B cell (primary cell): ENCODE measurements around the gene DAAM2. TPM values are rescaled to one million over a fixed set of nuclear protein-coding genes. Genes with fewer than 3 reads are reported as not detected.

ENCODE experiments used
- ATAC-seq: fragments of 200-7000 bp; cut with Tn5 transposase; one replicate; pipeline ENCODE4 v1.10.0; 2021; ENCODE audit warnings: low read depth, mild to moderate bottlenecking, moderate number of reproducible peaks, moderate library complexity
- CTCF ChIA-PET: fragments of 350-600 bp; sonication (Branson Sonifier 250); formaldehyde crosslinking; loops from one replicate; lab custom pipeline; 2021; ENCODE audit warnings: antibody characterized with exemption, inconsistent platforms; lab: Charles Lee
- POLR2A ChIA-PET: fragments of 350-600 bp; sonication (Branson Sonifier 250); formaldehyde crosslinking; loops from one replicate; lab custom pipeline; 2021; ENCODE audit warnings: antibody characterized with exemption; lab: Charles Lee
- DNase-seq: peaks from one replicate; pipeline ENCODE4 v3.0.0; 2013
- H2AFZ ChIP-seq: 2 replicates; pipeline ENCODE4 v1.6.1; 2012; ENCODE audit warnings: mild to moderate bottlenecking, low read depth, low read length; ENCODE audit not compliant: insufficient read depth, poor library complexity, severe bottlenecking
- H3K27ac ChIP-seq, 2 donors: 1 replicate in 1 of 2; 2 replicates in 1 of 2; pipeline ENCODE4 v1.5.1; 2012 to 2013; ENCODE audit warnings: low read length in 2 of 2, mild to moderate bottlenecking in 2 of 2, moderate library complexity in 1 of 2
- H3K27me3 ChIP-seq, 4 experiments: fragments of 200-600 bp in 1 of 4; sonication (generic) in 1 of 4; replicated peaks in 1 of 4; 1 replicate in 2 of 4; 2 replicates in 2 of 4; pipeline versions ENCODE4 v1.6.1 to v1.7.0; 2013 to 2016; ENCODE audit warnings: low read length in 3 of 4, mild to moderate bottlenecking in 2 of 4, mixed read lengths in 1 of 4, moderate library complexity in 1 of 4; ENCODE audit not compliant: insufficient read depth in 4 of 4, control insufficient read depth in 3 of 4; ENCODE audit errors: control extremely low read depth in 1 of 4
- H3K36me3 ChIP-seq, 2 experiments: replicated peaks in 1 of 2; 1 replicate in 1 of 2; 2 replicates in 1 of 2; pipeline versions ENCODE4 v1.6.1 to v1.7.1; 2013; ENCODE audit warnings: low read length in 1 of 2; ENCODE audit not compliant: insufficient read depth in 2 of 2, control insufficient read depth in 1 of 2; ENCODE audit errors: control extremely low read depth in 1 of 2, extremely low read depth in 1 of 2
- H3K4me1 ChIP-seq, 2 donors: fragments of 200-600 bp in 1 of 2; sonication (generic) in 1 of 2; 1 replicate in 1 of 2; 2 replicates in 1 of 2; pipeline versions ENCODE4 v1.5.1 to v1.6.1; 2013 to 2017; ENCODE audit warnings: low read length in 2 of 2; ENCODE audit not compliant: control insufficient read depth in 2 of 2, insufficient read depth in 2 of 2
- H3K4me2 ChIP-seq: replicated peaks from 2 replicates; pipeline ENCODE3; 2012; ENCODE audit warnings: mild to moderate bottlenecking, low read depth, low read length; ENCODE audit not compliant: poor library complexity, severe bottlenecking
- H3K4me3 ChIP-seq, 5 experiments: fragments of 200-600 bp in 1 of 5; sonication (generic) in 1 of 5; 1 replicate in 3 of 5; 2 replicates in 2 of 5; pipeline versions ENCODE4 v1.5.1 to v1.7.0; 2011 to 2016; ENCODE audit warnings: low read length in 4 of 5, mild to moderate bottlenecking in 4 of 5, low read depth in 2 of 5, control low read depth in 1 of 5, moderate library complexity in 1 of 5; ENCODE audit not compliant: insufficient read depth in 1 of 5; ENCODE audit errors: control extremely low read depth in 1 of 5, extremely low read depth in 1 of 5
- H3K79me2 ChIP-seq: fragments of 200-600 bp; sonication (generic); one replicate; pipeline ENCODE4 v1.6.0; 2016; ENCODE audit warnings: low read length; ENCODE audit not compliant: control insufficient read depth, insufficient read depth
- H3K9ac ChIP-seq: fragments of 200-600 bp; sonication (generic); 2 replicates; pipeline ENCODE4 v1.6.1; 2017; ENCODE audit warnings: mild to moderate bottlenecking, low read length, moderate library complexity
- H3K9me3 ChIP-seq, 3 donors: one replicate each; pipeline versions ENCODE4 v1.6.1 to v1.7.1; 2013; ENCODE audit warnings: low read length in 2 of 3; ENCODE audit not compliant: control insufficient read depth in 2 of 3, insufficient read depth in 1 of 3; ENCODE audit errors: control extremely low read depth in 1 of 3
- H4K20me1 ChIP-seq: 2 replicates; pipeline ENCODE4 v1.6.0; 2012; ENCODE audit warnings: mild to moderate bottlenecking, low read length; ENCODE audit not compliant: insufficient read depth, control insufficient read depth, poor library complexity, severe bottlenecking
- H3K27ac Mint-ChIP-seq: one replicate; pipeline ENCODE4 v1.8.0; 2021; ENCODE audit warnings: mixed read lengths
- H3K27me3 Mint-ChIP-seq: one replicate; pipeline ENCODE4 v1.8.0; 2021; ENCODE audit warnings: mixed read lengths
- H3K4me1 Mint-ChIP-seq: one replicate; pipeline ENCODE4 v1.8.0; 2021; ENCODE audit warnings: mixed read lengths
- H3K4me3 Mint-ChIP-seq: one replicate; pipeline ENCODE4 v1.8.0; 2021; ENCODE audit warnings: mixed read lengths
- H3K9me3 Mint-ChIP-seq: one replicate; pipeline ENCODE4 v1.8.0; 2022; ENCODE audit warnings: mixed read lengths; ENCODE audit not compliant: insufficient read depth
- EZH2 ChIP-seq: IDR thresholded peaks from 2 replicates; pipeline ENCODE4 v1.6.1; 2012; ENCODE audit warnings: borderline replicate concordance, low read depth, mild to moderate bottlenecking, moderate library complexity, low read length; ENCODE audit not compliant: insufficient read depth, poor library complexity, severe bottlenecking
- whole genome bisulfite sequencing: methylation state at CpG from one replicate; pipeline ENCODE4 v1.1.5; 2013; ENCODE audit warnings: missing lambda C conversion rate; ENCODE audit not compliant: insufficient coverage; 5-methylcytosine and 5-hydroxymethylcytosine counted together
- intact Hi-C: fragments of 100-400 bp; cut with micrococcal nuclease; formaldehyde crosslinking; loops from one replicate; pipeline ENCODE4 v1.10.0; 2022
- polyA plus RNA-seq: library from polyadenylated mRNA; depleted of rRNA; stranded (reverse); fragments of >200 nt; gene quantifications from 2 replicates; pipeline ENCODE4 v1.2.3, GENCODE V29; 2012
- total RNA-seq, 2 donors: library from RNA; stranded (reverse); fragments of 120-200 nt in 1 of 2; gene quantifications; 1 replicate in 1 of 2; 2 replicates in 1 of 2; pipeline versions ENCODE4 v1.2.3 to v1.2.4, GENCODE V29; 2013 to 2022
- TF ChIP-seq, protein P1 (sequence below): fragments of 200-600 bp; IDR thresholded peaks from one replicate; pipeline ENCODE4 v1.8.0; 2022; ENCODE audit warnings: antibody characterized with exemption, mild to moderate bottlenecking

The DAAM2 gene
- total and polyA plus RNA-seq, 2 donors (not counting 1 experiment from before 2014, with no cell fraction given), result not detected

DNA sequence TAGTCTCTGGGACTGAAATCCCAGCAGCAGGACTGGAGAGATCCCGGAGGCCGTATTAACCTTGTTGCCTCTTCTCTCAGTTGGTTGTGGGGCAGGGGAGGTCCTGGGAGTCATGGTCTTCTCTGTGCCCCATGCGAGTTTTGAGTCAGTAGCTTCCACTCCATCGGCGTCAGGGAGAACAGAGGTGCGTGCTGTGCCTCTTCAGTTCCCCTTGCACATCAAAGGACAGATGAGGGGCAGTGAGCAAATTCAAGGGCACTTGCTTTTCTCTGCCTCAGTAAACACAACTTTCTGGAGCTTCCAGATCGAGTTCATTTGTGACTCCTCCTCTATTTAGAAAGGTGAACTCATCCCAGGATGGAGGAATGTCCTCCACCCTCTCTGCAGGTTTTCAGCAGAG, 93.5 kb downstream of the DAAM2 start:
- Mint-ChIP-seq H3K27ac (no peak overlapping the region), H3K4me1 (no peaks in the 10 kb centered on the region), H3K27me3 (peaks cover 18% of the 10 kb centered on the region), H3K9me3 (no peaks in the 10 kb centered on the region), H3K4me3 (no peak overlapping the region)
- no peaks in the 10 kb centered on the region for H4K20me1 ChIP-seq
- H2AFZ ChIP-seq, result no peak overlapping the region
- no peak for TF ChIP-seq EZH2
- TF ChIP-seq, protein P1, sequence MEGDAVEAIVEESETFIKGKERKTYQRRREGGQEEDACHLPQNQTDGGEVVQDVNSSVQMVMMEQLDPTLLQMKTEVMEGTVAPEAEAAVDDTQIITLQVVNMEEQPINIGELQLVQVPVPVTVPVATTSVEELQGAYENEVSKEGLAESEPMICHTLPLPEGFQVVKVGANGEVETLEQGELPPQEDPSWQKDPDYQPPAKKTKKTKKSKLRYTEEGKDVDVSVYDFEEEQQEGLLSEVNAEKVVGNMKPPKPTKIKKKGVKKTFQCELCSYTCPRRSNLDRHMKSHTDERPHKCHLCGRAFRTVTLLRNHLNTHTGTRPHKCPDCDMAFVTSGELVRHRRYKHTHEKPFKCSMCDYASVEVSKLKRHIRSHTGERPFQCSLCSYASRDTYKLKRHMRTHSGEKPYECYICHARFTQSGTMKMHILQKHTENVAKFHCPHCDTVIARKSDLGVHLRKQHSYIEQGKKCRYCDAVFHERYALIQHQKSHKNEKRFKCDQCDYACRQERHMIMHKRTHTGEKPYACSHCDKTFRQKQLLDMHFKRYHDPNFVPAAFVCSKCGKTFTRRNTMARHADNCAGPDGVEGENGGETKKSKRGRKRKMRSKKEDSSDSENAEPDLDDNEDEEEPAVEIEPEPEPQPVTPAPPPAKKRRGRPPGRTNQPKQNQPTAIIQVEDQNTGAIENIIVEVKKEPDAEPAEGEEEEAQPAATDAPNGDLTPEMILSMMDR, result no peak
- no peak overlapping the region for H3K4me2 ChIP-seq
- CTCF ChIA-PET, result no interaction called here
- no peaks in the 10 kb centered on the region for H3K79me2 ChIP-seq
- H3K4me3 ChIP-seq, result no peak overlapping the region
- DNase-seq (no peak), ATAC-seq (no peak)
- POLR2A ChIA-PET, result no interaction called here
- H3K4me1 ChIP-seq, result no peaks in the 10 kb centered on the region
- peaks cover 0 to 10% (median 0%) of the 10 kb centered on the region in 3 donors for H3K9me3 ChIP-seq
- 89% methylated on average over 6 of the region's 7 CpGs for WGBS
- H3K27me3 ChIP-seq, result peaks cover 0 to 5% (median 0%) of the 10 kb centered on the region in 4 experiments
- no peak overlapping the region for H3K27ac ChIP-seq
- intact Hi-C loops, result no loop called here
- no peak overlapping the region for H3K9ac ChIP-seq
- H3K36me3 ChIP-seq, result no peaks in the 10 kb centered on the region

DNA sequence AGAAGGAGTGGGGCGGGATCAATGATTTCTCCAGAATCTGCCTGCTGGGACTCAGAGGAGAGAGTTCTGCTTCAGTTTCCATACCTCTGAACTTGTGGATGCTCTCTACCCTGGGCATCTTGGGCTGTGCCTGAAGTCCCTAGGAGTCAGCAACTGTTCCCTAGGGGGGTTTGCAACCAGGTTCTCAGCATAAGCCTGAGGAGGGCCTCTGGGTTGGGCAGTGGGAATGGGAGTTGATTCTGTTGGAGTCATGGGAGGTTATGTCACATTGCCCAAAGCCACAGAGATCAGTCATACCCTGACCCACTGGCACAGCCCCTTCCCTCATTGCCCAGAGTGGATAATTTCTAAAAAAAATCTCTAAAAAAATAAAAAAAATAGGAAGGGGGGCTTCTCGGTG, 94.7 kb downstream of the DAAM2 start:
- Histone ChIP-seq H3K79me2 (no peaks in the 10 kb centered on the region), H3K4me1 (no peaks in the 10 kb centered on the region), H3K27ac (no peak overlapping the region), H3K36me3 (no peaks in the 10 kb centered on the region), H3K4me2 (no peak overlapping the region), H3K9ac (no peak overlapping the region), H3K4me3 (no peak overlapping the region), H3K27me3 (peaks cover 0 to 5% (median 0%) of the 10 kb centered on the region in 4 experiments), H4K20me1 (no peaks in the 10 kb centered on the region), H3K9me3 (peaks cover 0 to 10% (median 0%) of the 10 kb centered on the region in 3 donors), H2AFZ (no peak overlapping the region)
- H3K4me3 Mint-ChIP-seq, result no peak overlapping the region
- peaks cover 20% of the 10 kb centered on the region for H3K27me3 Mint-ChIP-seq
- H3K27ac Mint-ChIP-seq, result no peak overlapping the region
- 44% methylated on average over 1 of the region's 2 CpGs for WGBS
- DNase-seq, result no peak
- no peak for ATAC-seq
- TF ChIP-seq EZH2, result no peak
- TF ChIP-seq, protein P1, result no peak
- intact Hi-C loops, result no loop called here
- no peaks in the 10 kb centered on the region for H3K9me3 Mint-ChIP-seq
- ChIA-PET POLR2A (no interaction called here), CTCF (no interaction called here)
- H3K4me1 Mint-ChIP-seq, result no peaks in the 10 kb centered on the region
